Right kidney (tissue), 1 donor: ENCODE data around the gene ALPL.

Source experiments
- DNase-seq: peaks from one replicate; pipeline ENCODE4 v3.0.0-alpha.2; 2016

The ALPL gene

GRCh38 chr1:21526441-21526840 is 17.2 kb downstream of the ALPL start:
- DNase-seq, result no peak

GRCh38 chr1:21530368-21531016 is 21.3 kb downstream of the ALPL start:
- no peak for DNase-seq

GRCh38 chr1:21531241-21531640 is 22.0 kb downstream of the ALPL start:
- no peak for DNase-seq

DNA sequence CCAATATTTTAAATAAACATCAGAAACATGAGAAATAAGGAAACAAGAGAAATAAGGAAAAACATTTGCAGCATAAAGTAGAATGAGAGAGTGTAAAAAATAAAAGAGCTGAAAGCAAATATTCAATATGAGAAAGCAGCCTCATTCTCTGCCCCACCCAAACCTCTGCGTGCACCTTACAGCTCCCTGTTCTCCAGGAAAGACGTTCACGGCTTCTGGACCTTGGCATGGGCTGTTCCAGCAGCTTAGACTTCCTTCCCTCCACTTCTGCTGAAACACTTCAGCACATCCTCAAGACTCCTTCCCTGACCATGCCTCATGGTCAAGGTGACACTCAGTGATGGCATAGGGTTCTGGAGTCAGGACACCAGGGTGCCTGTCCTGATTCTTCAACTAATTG is 23.3 kb downstream of the ALPL start:
- no peak for DNase-seq

- no peak for DNase-seq
Measured at GRCh38 chr1:21532992-21533534, 23.8 kb downstream of the ALPL start.

DNA sequence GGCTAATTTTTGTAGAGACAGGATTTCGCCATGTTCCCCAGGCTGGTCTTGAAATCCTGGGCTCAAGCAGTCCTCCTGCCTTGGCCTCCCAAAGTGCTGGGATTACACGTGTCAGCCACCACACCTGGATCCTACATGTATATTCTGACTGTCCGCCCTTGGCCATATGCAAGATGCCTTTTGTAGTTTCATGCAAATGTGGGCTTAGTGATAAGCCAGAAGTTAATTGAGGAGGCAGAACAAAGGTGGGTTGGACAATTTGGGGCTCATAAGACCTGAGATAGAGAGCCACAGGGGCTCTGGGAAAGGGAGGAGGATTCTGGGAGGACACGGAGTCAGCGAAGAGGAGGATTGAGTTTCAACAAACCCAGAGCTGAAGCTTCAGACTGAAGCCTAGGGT is 24.9 kb downstream of the ALPL start:
- DNase-seq, result no peak

- DNase-seq, result peak; percentile 47
Measured at GRCh38 chr1:21534674-21535378, 25.6 kb downstream of the ALPL start.

GRCh38 chr1:21536218-21536617 is 27.0 kb downstream of the ALPL start:
- no peak for DNase-seq

DNA sequence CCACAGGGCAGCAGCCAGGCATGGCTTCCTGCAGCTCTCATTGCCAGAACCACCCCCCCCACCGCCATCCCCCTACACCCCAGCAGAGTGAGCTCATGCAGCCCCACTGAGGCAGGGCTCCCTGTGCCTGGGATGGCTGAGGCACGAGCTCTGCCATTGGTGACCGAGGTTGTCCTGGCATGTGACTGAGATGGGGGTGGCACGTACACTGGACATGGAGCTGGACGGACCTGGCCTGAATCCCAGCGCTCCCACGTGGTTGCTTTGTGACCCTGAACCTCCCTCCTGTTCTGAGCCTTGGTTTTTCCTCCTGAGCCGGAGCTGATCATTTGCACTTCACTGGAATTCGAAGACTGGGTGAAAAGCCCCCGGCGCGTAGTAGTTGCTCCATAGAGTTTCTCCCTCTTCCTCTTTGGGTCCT is 28.3 kb downstream of the ALPL start:
- peak; percentile 58 for DNase-seq

- DNase-seq, result no peak
Measured at GRCh38 chr1:21537932-21538630, 28.9 kb downstream of the ALPL start.

- no peak for DNase-seq
Measured at GRCh38 chr1:21539933-21540332, 30.7 kb downstream of the ALPL start.

DNA sequence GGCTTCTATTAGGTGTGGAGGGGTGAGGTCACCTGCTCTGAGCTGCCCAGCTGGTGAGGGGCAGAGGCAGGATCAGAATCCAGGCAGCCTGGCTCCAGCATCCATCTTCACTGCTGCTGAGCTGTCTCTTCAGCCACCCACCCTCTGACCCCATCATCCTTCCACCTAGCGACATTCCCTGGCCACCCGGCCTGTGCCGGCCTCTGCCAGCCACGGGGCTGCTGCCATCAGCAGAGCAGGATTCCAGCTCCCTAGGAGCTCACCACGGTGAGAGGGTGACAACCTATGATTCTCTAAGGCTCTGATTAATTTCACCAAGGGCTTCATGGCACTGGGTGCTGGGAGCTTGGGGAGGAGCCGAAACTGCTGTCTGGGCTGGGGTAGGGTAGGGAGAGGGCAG is 32.1 kb downstream of the ALPL start:
- no peak for DNase-seq

DNA sequence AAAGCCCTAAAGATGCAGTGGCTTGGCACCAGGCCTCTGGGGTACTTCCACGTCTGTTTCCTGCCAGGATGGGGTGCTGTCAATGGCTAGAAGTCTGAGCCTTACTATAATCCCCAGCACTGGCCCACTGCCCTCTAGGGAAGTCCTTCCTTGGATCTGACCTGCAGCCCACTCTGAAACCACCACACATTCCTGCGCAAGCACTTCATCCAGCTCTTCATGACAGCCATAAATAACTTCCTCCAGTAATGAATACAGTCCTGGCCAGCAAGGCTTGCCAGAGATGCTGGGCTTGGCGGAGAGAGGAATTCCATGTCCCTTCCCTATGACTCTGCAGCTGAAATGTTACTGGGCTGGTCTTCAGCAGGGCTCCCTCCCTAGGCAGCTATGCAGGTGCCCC is 32.6 kb downstream of the ALPL start:
- DNase-seq, result no peak

DNA sequence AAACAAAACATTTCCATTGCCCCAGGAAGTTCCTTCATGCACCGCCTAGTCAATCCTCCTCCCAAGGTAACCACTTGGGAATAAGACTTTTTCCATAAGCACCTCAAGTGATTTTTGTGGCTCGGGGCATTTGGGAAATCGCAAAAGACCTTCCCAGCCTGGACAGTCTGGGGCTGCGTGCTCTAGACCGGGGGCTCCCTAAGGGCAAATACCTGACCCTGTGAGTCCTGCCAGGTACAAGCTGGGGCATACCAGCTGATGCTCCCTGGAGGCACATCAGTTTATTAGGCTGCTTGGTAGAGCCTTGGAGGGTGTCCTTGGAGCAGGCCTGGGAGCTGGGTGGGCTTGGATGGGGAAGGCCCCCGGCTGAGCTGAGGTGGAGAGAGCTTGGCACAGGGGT is 34.4 kb downstream of the ALPL start:
- DNase-seq, result no peak

DNA sequence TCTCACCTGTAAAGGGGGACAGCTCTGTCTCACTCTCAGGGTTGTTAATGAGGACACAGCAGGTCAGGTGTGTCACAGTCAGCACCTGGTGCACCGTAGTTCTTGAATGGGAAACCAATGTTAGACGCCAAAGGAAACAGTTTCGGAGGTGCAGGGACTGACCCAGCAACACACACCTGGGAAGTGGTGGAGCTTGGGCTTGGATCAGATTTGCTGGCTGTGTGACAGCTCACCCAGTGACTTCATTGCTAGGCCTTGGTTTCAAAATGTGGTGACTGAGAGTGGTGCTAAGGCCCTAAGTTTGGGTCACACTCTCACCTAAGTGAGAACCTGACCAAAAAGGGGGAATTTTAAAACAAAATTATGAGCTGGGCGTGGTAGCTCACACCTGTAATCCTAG is 34.9 kb downstream of the ALPL start:
- DNase-seq, result no peak

- DNase-seq, result no peak
Measured at GRCh38 chr1:21546122-21546825, 37.1 kb downstream of the ALPL start.

- no peak for DNase-seq
Measured at GRCh38 chr1:21547876-21548275, 38.7 kb downstream of the ALPL start.

- no peak for DNase-seq
Measured at GRCh38 chr1:21550097-21550496, 40.9 kb downstream of the ALPL start.

- DNase-seq, result no peak
Measured at GRCh38 chr1:21550866-21551475, 41.7 kb downstream of the ALPL start.

GRCh38 chr1:21552715-21553114 is 43.5 kb downstream of the ALPL start:
- no peak for DNase-seq

DNA sequence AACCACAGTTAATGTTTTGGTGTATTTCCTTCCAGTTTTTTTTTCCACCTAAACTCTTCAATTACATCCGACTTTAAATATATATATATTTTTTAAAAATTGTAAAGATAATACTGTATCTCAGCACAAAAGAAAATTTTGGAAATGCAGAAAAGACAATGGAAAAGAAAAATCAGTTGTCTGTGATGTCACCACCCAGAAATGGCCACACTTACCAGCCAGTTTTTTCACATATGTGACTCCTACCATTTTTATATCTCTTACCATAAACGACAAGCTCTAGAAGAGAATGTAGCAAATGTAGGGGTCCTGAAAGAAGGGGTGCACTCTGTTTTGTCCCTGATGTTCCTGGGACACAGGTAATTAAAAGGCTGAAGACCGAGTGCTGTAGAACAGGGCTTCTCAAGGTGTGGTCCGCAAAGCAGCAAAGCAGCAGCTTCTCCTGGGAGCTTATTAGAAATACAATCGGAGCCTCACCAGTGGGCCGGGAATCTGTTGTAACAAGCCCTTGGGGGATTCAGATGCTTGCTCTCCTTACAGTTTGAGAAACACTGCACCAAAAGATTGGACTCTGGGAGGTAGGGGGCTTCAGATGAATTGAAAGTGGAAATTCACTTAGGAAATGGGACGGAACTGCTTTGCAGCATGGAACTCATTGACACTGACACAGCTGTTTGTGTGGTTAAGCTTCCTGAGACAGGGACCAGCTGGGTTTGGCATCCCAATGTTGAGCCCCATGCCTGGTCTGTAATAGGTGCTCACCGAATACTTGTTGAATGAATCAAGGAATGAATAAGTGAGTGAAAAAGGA is 44.1 kb downstream of the ALPL start:
- no peak for DNase-seq
